H1 (cell line): ENCODE results near the gene RGPD3. TPM values are rescaled to one million over a fixed set of nuclear protein-coding genes. Genes with fewer than 3 reads are reported as not detected.

ENCODE experiments used
- CTCF ChIA-PET: fragments of 300-600 bp; sonication (Branson Sonifier 250); formaldehyde crosslinking; loops from one replicate; lab custom pipeline; 2021; ENCODE audit not compliant: partially characterized antibody; lab: Charles Lee
- POLR2A ChIA-PET: fragments of 300-600 bp; sonication (Branson Sonifier 250); formaldehyde crosslinking; loops from one replicate; lab custom pipeline; 2021; ENCODE audit warnings: inconsistent platforms; ENCODE audit not compliant: partially characterized antibody; lab: Charles Lee
- DNase-seq, 2 experiments: peaks; one replicate each; pipeline versions ENCODE4 v3.0.0 to v3.0.0-alpha.2; 2010 to 2022; ENCODE audit warnings: low spot score in 2 of 2, low read depth in 1 of 2, mixed read lengths in 1 of 2
- FAIRE-seq: peaks from 2 replicates; lab custom pipeline; 2011; peaks lifted over from hg19 to GRCh38; lab: Jason Lieb, UNC
- H2AFZ ChIP-seq: 2 replicates; pipeline ENCODE4 v1.8.1; 2012; ENCODE audit warnings: low read length, inconsistent platforms
- H2AK5ac ChIP-seq: 2 replicates; pipeline ENCODE4 v1.6.1; 2013; ENCODE audit warnings: low read depth, low read length
- H2BK120ac ChIP-seq: replicated peaks from 2 replicates; pipeline ENCODE3; 2013; ENCODE audit warnings: low read depth, low read length, inconsistent platforms
- H2BK12ac ChIP-seq: 2 replicates; pipeline ENCODE4 v1.6.1; 2013; ENCODE audit warnings: low read depth, low read length
- H2BK15ac ChIP-seq: 2 replicates; pipeline ENCODE4 v1.6.1; 2013; ENCODE audit warnings: low read length
- H2BK20ac ChIP-seq: 2 replicates; pipeline ENCODE4 v1.6.1; 2013; ENCODE audit warnings: low read length
- H2BK5ac ChIP-seq: 2 replicates; pipeline ENCODE4 v1.6.1; 2013; ENCODE audit warnings: low read depth, low read length
- H3K14ac ChIP-seq: 2 replicates; pipeline ENCODE4 v1.6.1; 2013; ENCODE audit warnings: inconsistent platforms; ENCODE audit not compliant: insufficient read length
- H3K18ac ChIP-seq: 2 replicates; pipeline ENCODE4 v1.6.1; 2013; ENCODE audit warnings: low read length; ENCODE audit errors: extremely low read depth
- H3K23ac ChIP-seq: 2 replicates; pipeline ENCODE4 v1.6.1; 2013; ENCODE audit warnings: inconsistent platforms; ENCODE audit not compliant: insufficient read length
- H3K23me2 ChIP-seq: 2 replicates; pipeline ENCODE4 v1.6.1; 2013; ENCODE audit warnings: low read depth, low read length
- H3K27ac ChIP-seq: 2 replicates; pipeline ENCODE4 v1.6.1; 2011; ENCODE audit warnings: low read depth, low read length, inconsistent platforms
- H3K27me3 ChIP-seq, 4 experiments: replicated peaks in 1 of 4; 1 replicate in 1 of 4; 2 replicates in 3 of 4; pipeline versions ENCODE4 v1.6.1 to v1.8.1; 2011 to 2013; ENCODE audit warnings: low read length in 3 of 4, mild to moderate bottlenecking in 3 of 4, inconsistent platforms in 2 of 4, mixed read lengths in 2 of 4, moderate library complexity in 1 of 4; ENCODE audit not compliant: control insufficient read depth in 3 of 4, insufficient read depth in 3 of 4; ENCODE audit errors: extremely low read depth in 1 of 4
- H3K36me3 ChIP-seq, 4 experiments: 2 replicates each; pipeline versions ENCODE4 v1.6.1 to v1.8.1; 2011 to 2013; ENCODE audit warnings: mild to moderate bottlenecking in 4 of 4, low read length in 3 of 4, moderate library complexity in 2 of 4, control low read depth in 1 of 4, inconsistent platforms in 1 of 4; ENCODE audit not compliant: insufficient read depth in 4 of 4, control insufficient read depth in 2 of 4
- H3K4ac ChIP-seq: replicated peaks from 2 replicates; pipeline ENCODE3; 2013; ENCODE audit warnings: low read length, low read depth, mixed read lengths, inconsistent platforms; ENCODE audit not compliant: insufficient read length
- H3K4me1 ChIP-seq, 4 experiments: replicated peaks in 1 of 4; 1 replicate in 1 of 4; 2 replicates in 3 of 4; pipeline versions ENCODE4 v1.6.1 to v1.8.1; 2011 to 2013; ENCODE audit warnings: low read length in 3 of 4, inconsistent platforms in 2 of 4, mixed read lengths in 1 of 4; ENCODE audit not compliant: insufficient read depth in 4 of 4, control insufficient read depth in 3 of 4
- H3K4me2 ChIP-seq, 2 experiments: 2 replicates each; pipeline versions ENCODE4 v1.6.1 to v1.8.1; 2011 to 2013; ENCODE audit warnings: low read depth in 2 of 2, low read length in 2 of 2, control low read depth in 1 of 2, inconsistent platforms in 1 of 2, mild to moderate bottlenecking in 1 of 2; ENCODE audit not compliant: insufficient read depth in 1 of 2
- H3K4me3 ChIP-seq, 4 experiments: fragments of 200-600, 300-600 bp in 1 of 4; sonication (generic), shearing (Covaris generic), sonication (Bioruptor Twin) in 1 of 4; 2 replicates each; pipeline versions ENCODE4 v1.5.1 to v1.8.1; 2011 to 2016; ENCODE audit warnings: low read length in 4 of 4, low read depth in 3 of 4, control low read depth in 2 of 4, inconsistent platforms in 2 of 4, mild to moderate bottlenecking in 2 of 4, mixed read lengths in 1 of 4, moderate library complexity in 1 of 4; ENCODE audit not compliant: insufficient read depth in 2 of 4; ENCODE audit errors: extremely low read depth in 1 of 4
- H3K56ac ChIP-seq: replicated peaks from 2 replicates; pipeline ENCODE3; 2013; ENCODE audit warnings: low read depth, mild to moderate bottlenecking, mixed read lengths, low read length, inconsistent platforms; ENCODE audit not compliant: insufficient read length
- H3K79me1 ChIP-seq: 2 replicates; pipeline ENCODE4 v1.6.1; 2013; ENCODE audit warnings: low read depth, low read length, control low read depth
- H3K79me2 ChIP-seq, 2 experiments: 2 replicates each; pipeline versions ENCODE4 v1.6.1 to v1.8.1; 2012 to 2013; ENCODE audit warnings: low read length in 2 of 2, mild to moderate bottlenecking in 2 of 2, inconsistent platforms in 1 of 2; ENCODE audit not compliant: insufficient read depth in 2 of 2, control insufficient read depth in 1 of 2
- H3K9ac ChIP-seq, 4 experiments: replicated peaks in 1 of 4; 1 replicate in 1 of 4; 2 replicates in 3 of 4; pipeline versions ENCODE4 v1.6.1 to v1.8.1; 2011 to 2013; ENCODE audit warnings: low read depth in 3 of 4, low read length in 3 of 4, control low read depth in 2 of 4, mild to moderate bottlenecking in 2 of 4, moderate library complexity in 2 of 4, inconsistent platforms in 1 of 4; ENCODE audit errors: extremely low read depth in 1 of 4
- H3K9me3 ChIP-seq, 2 experiments: 2 replicates each; pipeline versions ENCODE4 v1.6.1 to v1.8.1; 2012 to 2013; ENCODE audit warnings: mild to moderate bottlenecking in 2 of 2, moderate library complexity in 2 of 2, control low read depth in 1 of 2, inconsistent platforms in 1 of 2, low read depth in 1 of 2, low read length in 1 of 2, mixed read lengths in 1 of 2; ENCODE audit not compliant: insufficient read depth in 2 of 2
- H4K20me1 ChIP-seq, 2 experiments: replicated peaks in 1 of 2; 2 replicates each; pipeline versions ENCODE3 to v1.8.1; 2011 to 2013; ENCODE audit warnings: inconsistent platforms in 2 of 2, low read length in 2 of 2, mild to moderate bottlenecking in 1 of 2; ENCODE audit not compliant: insufficient read depth in 2 of 2, control insufficient read depth in 1 of 2
- H4K5ac ChIP-seq: 2 replicates; pipeline ENCODE4 v1.6.1; 2013; ENCODE audit warnings: low read length, low read depth, mixed read lengths, inconsistent platforms; ENCODE audit not compliant: insufficient read length
- H4K8ac ChIP-seq: 2 replicates; pipeline ENCODE4 v1.8.0; 2013; ENCODE audit warnings: mild to moderate bottlenecking, moderate library complexity, low read length, inconsistent platforms; ENCODE audit not compliant: insufficient read depth; ENCODE audit errors: extremely low read depth
- H4K91ac ChIP-seq: replicated peaks from 2 replicates; pipeline ENCODE3; 2013; ENCODE audit warnings: low read length, mixed read lengths, inconsistent platforms; ENCODE audit not compliant: insufficient read length
- CBX5 ChIP-seq: fragments of 300-800, 300-1000 bp; sonication (generic); IDR thresholded peaks from 2 replicates; pipeline ENCODE4 v1.7.1; 2016; ENCODE audit warnings: antibody characterized with exemption, low read length, low read depth
- CBX8 ChIP-seq: fragments of 300-800, 300-1000 bp; sonication (generic); IDR thresholded peaks from 2 replicates; pipeline ENCODE4 v1.7.1; 2016; ENCODE audit warnings: low read depth, low read length, borderline replicate concordance
- CEBPB ChIP-seq: IDR thresholded peaks from 2 replicates; pipeline ENCODE4 v1.6.1; 2012; ENCODE audit warnings: low read depth, low read length
- CHD1 ChIP-seq: IDR thresholded peaks from 2 replicates; pipeline ENCODE4 v1.6.1; 2012; ENCODE audit warnings: low read depth, low read length, improper control_type of control experiment
- EGR1 ChIP-seq: IDR thresholded peaks from 2 replicates; pipeline ENCODE4 v1.6.1; 2011; ENCODE audit warnings: low read depth, low read length, borderline replicate concordance
- GTF2F1 ChIP-seq: IDR thresholded peaks from 2 replicates; pipeline ENCODE4 v1.6.1; 2012; ENCODE audit warnings: low read depth, low read length, improper control_type of control experiment, borderline replicate concordance
- SIX5 ChIP-seq: IDR thresholded peaks from 2 replicates; pipeline ENCODE4 v1.6.1; 2011; ENCODE audit warnings: mild to moderate bottlenecking, low read depth, low read length
- TEAD4 ChIP-seq: IDR thresholded peaks from 2 replicates; pipeline ENCODE4 v1.6.1; 2012; ENCODE audit warnings: low read depth, low read length, inconsistent platforms, mixed read lengths
- WGBS, 2 experiments: shearing (Covaris generic) in 1 of 2; methylation state at CpG; one replicate each; pipeline versions ENCODE4 v1.1.6 to v1.1.7; 2013 to 2015; ENCODE audit warnings: low lambda C conversion rate in 2 of 2, mixed read lengths in 2 of 2, inconsistent platforms in 1 of 2, low coverage in 1 of 2, missing lambda C conversion rate in 1 of 2; ENCODE audit not compliant: insufficient replicate concordance in 2 of 2, insufficient coverage in 1 of 2, insufficient read length in 1 of 2; ENCODE audit errors: extremely low coverage in 1 of 2, missing lambda C conversion rate in 1 of 2; 5-methylcytosine and 5-hydroxymethylcytosine counted together
- polyA plus RNA-seq, 7 experiments: library from polyadenylated mRNA; depleted of rRNA in 3 of 7; stranded (reverse) in 5 of 7; unstranded in 2 of 7; fragments of >200 nt in 5 of 7; fragments of 200-250 nt in 2 of 7; gene quantifications; 1 replicate in 5 of 7; 2 replicates in 1 of 7; 4 replicates in 1 of 7; pipeline versions ENCODE4 v1.2.1 to v1.2.3, GENCODE V29; 2011 to 2013; ENCODE audit warnings: missing spikeins in 2 of 7, mixed read lengths in 2 of 7
- total RNA-seq: library from RNA; stranded (reverse); fragmentation: NEBNext Ultra II Directional; extraction: Animal tissue kit (Norgen Biotek cat#: 25700); gene quantifications from 2 replicates; pipeline ENCODE4 v1.2.1, GENCODE V29; 2021
- TF ChIP-seq, protein P1 (sequence below): IDR thresholded peaks from 2 replicates; pipeline ENCODE4 v1.6.1; 2012; ENCODE audit warnings: inconsistent platforms

The RGPD3 gene
- total and polyA plus RNA-seq, 2 of the 8 experiments (the other 6 are each of a cell fraction or from before 2014, with no cell fraction given) = 0.08 to 0.17 TPM

DNA sequence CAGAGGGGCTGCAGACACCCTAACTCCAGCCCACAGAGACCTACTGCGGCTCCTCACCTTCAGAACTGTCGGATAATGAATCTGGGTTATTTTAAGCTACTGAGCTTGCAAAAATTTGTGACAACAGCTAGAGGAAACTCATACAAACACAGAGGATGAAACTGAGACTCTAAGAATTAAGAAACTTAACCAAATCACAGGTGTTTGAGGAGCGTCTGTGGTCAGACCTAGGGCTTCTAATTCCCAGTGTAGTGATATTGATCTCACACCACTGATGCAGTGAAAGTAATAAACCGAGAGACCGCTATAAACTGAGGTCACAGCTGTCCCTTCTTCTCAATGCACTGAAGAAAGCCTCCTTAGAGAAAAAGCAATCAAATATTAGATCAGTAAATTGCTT, 110.1 kb downstream of the RGPD3 start:
- no peak overlapping the region for H3K23ac ChIP-seq
- no peak overlapping the region for H4K91ac ChIP-seq

More for the DNA sequence above, 110.1 kb downstream of the RGPD3 start:
- POLR2A ChIA-PET = no interaction called here
- H2BK20ac ChIP-seq = no peak overlapping the region
- H3K9ac ChIP-seq = no peak overlapping the region
- no peaks in the 10 kb centered on the region for H3K23me2 ChIP-seq
- no peak overlapping the region for H3K14ac ChIP-seq
- H3K27ac ChIP-seq = no peak overlapping the region
- TF ChIP-seq CHD1 (no peak), GTF2F1 (no peak), CBX5 (no peak), SIX5 (no peak), TEAD4 (no peak), CEBPB (no peak), CBX8 (no peak), EGR1 (no peak)
- TF ChIP-seq, protein P1, sequence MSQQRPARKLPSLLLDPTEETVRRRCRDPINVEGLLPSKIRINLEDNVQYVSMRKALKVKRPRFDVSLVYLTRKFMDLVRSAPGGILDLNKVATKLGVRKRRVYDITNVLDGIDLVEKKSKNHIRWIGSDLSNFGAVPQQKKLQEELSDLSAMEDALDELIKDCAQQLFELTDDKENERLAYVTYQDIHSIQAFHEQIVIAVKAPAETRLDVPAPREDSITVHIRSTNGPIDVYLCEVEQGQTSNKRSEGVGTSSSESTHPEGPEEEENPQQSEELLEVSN = no peak
- H2BK120ac ChIP-seq = no peak overlapping the region
- no peak overlapping the region for H3K4me2 ChIP-seq
- H4K5ac ChIP-seq = no peak overlapping the region
- peaks cover 0 to 7% (median 2%) of the 10 kb centered on the region in 4 experiments; a peak in 3 of 7 replicates for H3K4me1 ChIP-seq
- FAIRE-seq (no peak), DNase-seq (no peak)
- H2BK15ac ChIP-seq = no peak overlapping the region
- no peaks in the 10 kb centered on the region for H3K79me2 ChIP-seq
- no peak overlapping the region for H2AK5ac ChIP-seq
- H3K18ac ChIP-seq = no peak overlapping the region
- H3K56ac ChIP-seq = no peak overlapping the region
- H2BK5ac ChIP-seq = no peak overlapping the region
- H4K20me1 ChIP-seq = no peaks in the 10 kb centered on the region
- H4K8ac ChIP-seq = no peak overlapping the region
- no peak overlapping the region for H2AFZ ChIP-seq
- no peaks in the 10 kb centered on the region for H3K9me3 ChIP-seq
- H3K4ac ChIP-seq = no peak overlapping the region
- no peaks in the 10 kb centered on the region for H3K36me3 ChIP-seq
- no peaks in the 10 kb centered on the region for H3K27me3 ChIP-seq
- H2BK12ac ChIP-seq = no peak overlapping the region
- 89% methylated on average over 5 of the region's 5 CpGs; no CpG with 5 or more reads in 1 of the 2 experiments for WGBS, 2 experiments
- no peak overlapping the region for H3K4me3 ChIP-seq
- no peaks in the 10 kb centered on the region for H3K79me1 ChIP-seq
- CTCF ChIA-PET = interaction anchor here (0.5 to 0.7 kb wide), 2 partner anchors 185 to 545 kb away, joined by 3 read pairs; no protein-coding TSS in a partner anchor
